Measurements from ENCODE around the gene EIF2B4.
"Not testable (repeated sequence)": the region's sequence is repeated elsewhere in the genome, so short reads cannot be mapped to it uniquely, and the experiment has no call there.

EIF2B4 gene

GRCh38 chr2:27377618-27378095, 7.5 kb upstream of the EIF2B4 start:
- DNase-seq: no peak

GRCh38 chr2:27376866-27377617, 6.9 kb upstream of the EIF2B4 start:
- DNase-seq: no peak

- DNase-seq: no peak
Observed at GRCh38 chr2:27376151-27376865, 6.2 kb upstream of the EIF2B4 start.

GRCh38 chr2:27375513-27376099, 5.5 kb upstream of the EIF2B4 start:
- no peak for DNase-seq

- DNase-seq: peak; percentile 63
Observed at GRCh38 chr2:27373567-27373966, 3.4 kb upstream of the EIF2B4 start.

GRCh38 chr2:27372937-27373336, 2.8 kb upstream of the EIF2B4 start:
- no peak for DNase-seq

- DNase-seq: peak; percentile 92
Observed at GRCh38 chr2:27370816-27371620, 880 bp upstream of the EIF2B4 start.

GRCh38 chr2:27369471-27370025, 590 bp downstream of the EIF2B4 start:
- peak; percentile 43 for DNase-seq

- DNase-seq: no peak
Observed at GRCh38 chr2:27363933-27364332, 6.2 kb downstream of the EIF2B4 start.

- DNase-seq: no peak
Observed at GRCh38 chr2:27362678-27363420, 7.3 kb downstream of the EIF2B4 start.

GRCh38 chr2:27356382-27357181, 13.6 kb downstream of the EIF2B4 start, which contains the start of gene GTF3C2:
TSS of gene GTF3C2 (minus strand) at chr2:27356764. CDS start at chr2:27343554, 13,210 bp downstream.
- peak; percentile 95 for DNase-seq

GRCh38 chr2:27356056-27356381, 14.1 kb downstream of the EIF2B4 start:
- peak; percentile 84 for DNase-seq

- no peak for DNase-seq
Observed at GRCh38 chr2:27354597-27354927, 15.6 kb downstream of the EIF2B4 start.

- peak; percentile 15 for DNase-seq
Observed at GRCh38 chr2:27353762-27354596, 16.2 kb downstream of the EIF2B4 start.

GRCh38 chr2:27353386-27353761, 16.8 kb downstream of the EIF2B4 start:
- DNase-seq: not testable (repeated sequence)

- DNase-seq: no peak
Observed at GRCh38 chr2:27351802-27352598, 18.1 kb downstream of the EIF2B4 start.

GRCh38 chr2:27350106-27350693, 19.9 kb downstream of the EIF2B4 start:
- no peak for DNase-seq

- DNase-seq: no peak
Observed at GRCh38 chr2:27347641-27348040, 22.5 kb downstream of the EIF2B4 start.

GRCh38 chr2:27336173-27336572, 34.0 kb downstream of the EIF2B4 start:
- DNase-seq: no peak

Data from inflammatory macrophage treated with lipopolysaccharide for 4 hours (primary cell).